HFFc6 (cell line): ENCODE data around the gene COL8A1. TPM values are rescaled to one million over a fixed set of nuclear protein-coding genes. Genes with fewer than 3 reads are reported as not detected.

Experiments used
- DNase-seq: peaks from one replicate; pipeline ENCODE4 v3.0.0-alpha.2; 2018
- H3K27ac Mint-ChIP-seq: 2 replicates; pipeline ENCODE4 v1.8.0; 2020; ENCODE audit warnings: mild to moderate bottlenecking, mixed read lengths
- H3K27me3 Mint-ChIP-seq: 2 replicates; pipeline ENCODE4 v1.8.0; 2021; ENCODE audit warnings: mild to moderate bottlenecking, moderate library complexity, mixed read lengths; ENCODE audit not compliant: insufficient read depth
- H3K36me3 Mint-ChIP-seq: 2 replicates; pipeline ENCODE4 v1.8.0; 2021; ENCODE audit warnings: low read depth, mixed read lengths
- H3K4me1 Mint-ChIP-seq: 2 replicates; pipeline ENCODE4 v1.8.0; 2020; ENCODE audit warnings: low read depth, mixed read lengths
- H3K4me3 Mint-ChIP-seq: 2 replicates; pipeline ENCODE4 v1.8.0; 2020; ENCODE audit warnings: mild to moderate bottlenecking, moderate library complexity, mixed read lengths
- H3K9me3 Mint-ChIP-seq: 2 replicates; pipeline ENCODE4 v1.8.0; 2020; ENCODE audit warnings: mild to moderate bottlenecking, mixed read lengths
- total RNA-seq, 6 experiments: library from RNA; stranded (reverse); fragmentation: NEBNext Ultra II Directional; extraction: Animal tissue kit (Norgen Biotek cat#: 25700); gene quantifications; 2 replicates in 1 of 6; 3 replicates in 5 of 6; pipeline ENCODE4 v1.2.3, GENCODE V29; 2021
- TF ChIP-seq, protein P1 (sequence below): fragments of 200-600 bp; sonication (generic); IDR thresholded peaks from 2 replicates; pipeline ENCODE4 v1.5.0; 2021; ENCODE audit warnings: antibody characterized with exemption, mild to moderate bottlenecking

Gene COL8A1
- total RNA-seq, 6 experiments from 2014 or later = 27.3 to 88.7 (median 30.1) TPM

DNA sequence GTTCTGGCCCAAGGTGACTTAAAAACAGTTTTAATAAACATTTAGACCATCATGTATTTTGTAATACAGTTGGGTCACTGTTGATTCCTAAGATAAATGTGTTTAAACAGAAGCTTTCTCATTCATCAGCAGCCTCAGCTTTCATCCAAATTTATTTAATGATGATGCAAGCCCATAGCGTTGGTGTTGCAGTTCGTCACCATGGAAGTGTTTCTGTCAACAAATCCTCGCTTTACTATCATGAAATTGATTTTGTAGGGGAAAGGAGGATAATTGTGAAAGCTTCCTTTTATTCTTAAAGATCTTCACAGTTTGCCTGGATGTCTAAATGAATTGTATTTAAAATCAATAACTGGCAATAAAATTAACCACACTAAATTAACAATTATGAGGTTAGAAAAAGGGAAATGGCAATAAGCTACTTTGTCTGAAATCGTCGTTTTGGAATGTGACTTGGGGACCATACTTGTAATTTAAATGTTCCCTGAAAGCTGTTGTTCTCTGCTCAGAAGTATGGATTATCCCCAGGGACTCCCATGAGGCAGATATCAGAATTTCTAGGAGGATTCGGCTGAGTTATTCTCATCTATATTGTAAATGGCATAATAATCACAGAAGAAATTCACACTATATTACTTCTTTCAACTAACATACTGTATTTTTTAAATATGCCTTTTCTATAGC lies 208.2 kb downstream of the COL8A1 start:
- no peaks in the 10 kb centered on the region for H3K9me3 Mint-ChIP-seq
- peaks cover 57% of the 10 kb centered on the region for H3K4me1 Mint-ChIP-seq
- H3K36me3 Mint-ChIP-seq = peaks cover 10% of the 10 kb centered on the region
- TF ChIP-seq, protein P1, sequence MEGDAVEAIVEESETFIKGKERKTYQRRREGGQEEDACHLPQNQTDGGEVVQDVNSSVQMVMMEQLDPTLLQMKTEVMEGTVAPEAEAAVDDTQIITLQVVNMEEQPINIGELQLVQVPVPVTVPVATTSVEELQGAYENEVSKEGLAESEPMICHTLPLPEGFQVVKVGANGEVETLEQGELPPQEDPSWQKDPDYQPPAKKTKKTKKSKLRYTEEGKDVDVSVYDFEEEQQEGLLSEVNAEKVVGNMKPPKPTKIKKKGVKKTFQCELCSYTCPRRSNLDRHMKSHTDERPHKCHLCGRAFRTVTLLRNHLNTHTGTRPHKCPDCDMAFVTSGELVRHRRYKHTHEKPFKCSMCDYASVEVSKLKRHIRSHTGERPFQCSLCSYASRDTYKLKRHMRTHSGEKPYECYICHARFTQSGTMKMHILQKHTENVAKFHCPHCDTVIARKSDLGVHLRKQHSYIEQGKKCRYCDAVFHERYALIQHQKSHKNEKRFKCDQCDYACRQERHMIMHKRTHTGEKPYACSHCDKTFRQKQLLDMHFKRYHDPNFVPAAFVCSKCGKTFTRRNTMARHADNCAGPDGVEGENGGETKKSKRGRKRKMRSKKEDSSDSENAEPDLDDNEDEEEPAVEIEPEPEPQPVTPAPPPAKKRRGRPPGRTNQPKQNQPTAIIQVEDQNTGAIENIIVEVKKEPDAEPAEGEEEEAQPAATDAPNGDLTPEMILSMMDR = no peak
- H3K4me3 Mint-ChIP-seq = no peak overlapping the region
- no peaks in the 10 kb centered on the region; the same call in 1 of the 2 replicates for H3K27me3 Mint-ChIP-seq
- peak; percentile 36 for DNase-seq
- H3K27ac Mint-ChIP-seq = peak overlapping the region; percentile 73

DNA sequence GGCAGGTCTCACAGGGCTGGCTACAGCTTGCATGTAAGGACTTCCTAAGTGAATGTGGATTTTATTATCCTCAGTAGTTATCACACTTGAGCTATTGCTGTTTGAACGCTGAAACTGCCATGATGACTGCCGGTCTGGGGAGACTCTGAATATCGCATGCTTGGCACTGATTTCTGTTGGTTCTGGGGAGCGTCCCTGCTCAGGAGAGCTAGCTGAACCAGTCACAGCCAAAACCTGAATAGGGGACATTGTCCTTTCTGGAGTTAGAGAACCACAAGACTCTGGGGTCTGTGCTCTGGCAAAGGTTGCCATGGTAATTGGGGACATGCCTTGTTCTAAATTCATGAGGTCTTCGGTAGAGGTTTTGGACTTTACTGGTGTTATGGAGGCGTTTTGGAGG lies 210.0 kb downstream of the COL8A1 start:
- no peaks in the 10 kb centered on the region for H3K9me3 Mint-ChIP-seq
- H3K4me1 Mint-ChIP-seq = peaks cover 60% of the 10 kb centered on the region
- no peak for DNase-seq
- no peaks in the 10 kb centered on the region for H3K27me3 Mint-ChIP-seq
- peaks cover 20% of the 10 kb centered on the region for H3K36me3 Mint-ChIP-seq
- H3K27ac Mint-ChIP-seq = peak overlapping the region; percentile 25; the same call in 1 of the 2 replicates
- TF ChIP-seq, protein P1 = no peak
- no peak overlapping the region for H3K4me3 Mint-ChIP-seq

Other genes starting within 250 kb of the COL8A1 start
- gene CMSS1, start 179.3 kb downstream of the COL8A1 start, total RNA-seq = 10 to 100 TPM; 27.8 to 47.0 (median 38.1) TPM